Ovary (tissue), 3 donors: Measurements from ENCODE around the gene SPATA18.
"Not testable (repeated sequence)": the region's sequence is repeated elsewhere in the genome, so short reads cannot be mapped to it uniquely, and the experiment has no call there.

Experiments used
- POLR2A ChIP-seq: fragments of 450-650 bp; IDR thresholded peaks from one replicate; pipeline ENCODE4 v1.6.1; 2017; ENCODE audit warnings: antibody characterized with exemption, mild to moderate bottlenecking, moderate library complexity
- TF ChIP-seq, protein P1 (sequence below), 3 donors: fragments of 450-650 bp in 2 of 3; fragments of 200-600 bp in 1 of 3; IDR thresholded peaks; one replicate each; pipeline versions ENCODE4 v1.5.1 to v1.8.0; 2016 to 2022; ENCODE audit warnings: antibody characterized with exemption in 3 of 3, mild to moderate bottlenecking in 1 of 3
- donor health status: DM: no; HTN: no; CAD: no.

- TF ChIP-seq POLR2A = not testable (repeated sequence)
- TF ChIP-seq, protein P1, sequence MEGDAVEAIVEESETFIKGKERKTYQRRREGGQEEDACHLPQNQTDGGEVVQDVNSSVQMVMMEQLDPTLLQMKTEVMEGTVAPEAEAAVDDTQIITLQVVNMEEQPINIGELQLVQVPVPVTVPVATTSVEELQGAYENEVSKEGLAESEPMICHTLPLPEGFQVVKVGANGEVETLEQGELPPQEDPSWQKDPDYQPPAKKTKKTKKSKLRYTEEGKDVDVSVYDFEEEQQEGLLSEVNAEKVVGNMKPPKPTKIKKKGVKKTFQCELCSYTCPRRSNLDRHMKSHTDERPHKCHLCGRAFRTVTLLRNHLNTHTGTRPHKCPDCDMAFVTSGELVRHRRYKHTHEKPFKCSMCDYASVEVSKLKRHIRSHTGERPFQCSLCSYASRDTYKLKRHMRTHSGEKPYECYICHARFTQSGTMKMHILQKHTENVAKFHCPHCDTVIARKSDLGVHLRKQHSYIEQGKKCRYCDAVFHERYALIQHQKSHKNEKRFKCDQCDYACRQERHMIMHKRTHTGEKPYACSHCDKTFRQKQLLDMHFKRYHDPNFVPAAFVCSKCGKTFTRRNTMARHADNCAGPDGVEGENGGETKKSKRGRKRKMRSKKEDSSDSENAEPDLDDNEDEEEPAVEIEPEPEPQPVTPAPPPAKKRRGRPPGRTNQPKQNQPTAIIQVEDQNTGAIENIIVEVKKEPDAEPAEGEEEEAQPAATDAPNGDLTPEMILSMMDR (IDR thresholded peaks at IDR 0.05) = not testable (repeated sequence)
These were observed 86.0 kb downstream of the SPATA18 start for GRCh38 chr4:52137152-52137551.
